Lung (tissue), 12 donors: ENCODE results near the gene PARD3. TPM values are rescaled to one million over a fixed set of nuclear protein-coding genes. Genes with fewer than 3 reads are reported as not detected.

ENCODE experiments used
- ATAC-seq: fragments of 200-7000 bp; cut with Tn5 transposase; one replicate; pipeline ENCODE4 v1.9.1; 2020; ENCODE audit warnings: moderate number of reproducible peaks; ENCODE audit not compliant: insufficient read depth, low FRiP score
- DNase-seq, 3 donors: peaks; one replicate each; pipeline ENCODE4 v3.0.0-alpha.2; 2013 to 2017
- H3K27ac ChIP-seq, 2 donors: one replicate each; pipeline ENCODE4 v1.5.1; 2013; ENCODE audit warnings: mild to moderate bottlenecking in 2 of 2, moderate library complexity in 2 of 2, control low read depth in 1 of 2, inconsistent platforms in 1 of 2, low read depth in 1 of 2, low read length in 1 of 2
- H3K27me3 ChIP-seq, 3 donors: one replicate each; pipeline ENCODE4 v1.5.1; 2013; ENCODE audit warnings: low read length in 2 of 3; ENCODE audit not compliant: control insufficient read depth in 3 of 3, insufficient read depth in 3 of 3
- H3K36me3 ChIP-seq, 4 donors: one replicate each; pipeline ENCODE4 v1.5.1; 2013; ENCODE audit warnings: low read length in 4 of 4, mild to moderate bottlenecking in 1 of 4, moderate library complexity in 1 of 4; ENCODE audit not compliant: control insufficient read depth in 4 of 4, insufficient read depth in 4 of 4
- H3K4me1 ChIP-seq, 5 donors: one replicate each; pipeline ENCODE4 v1.5.1; 2013; ENCODE audit warnings: low read length in 5 of 5, mild to moderate bottlenecking in 2 of 5, moderate library complexity in 1 of 5; ENCODE audit not compliant: control insufficient read depth in 5 of 5, insufficient read depth in 5 of 5
- H3K4me3 ChIP-seq: one replicate; pipeline ENCODE4 v1.5.1; 2013; ENCODE audit warnings: mild to moderate bottlenecking, control low read depth, moderate library complexity
- H3K9ac ChIP-seq, 2 donors: one replicate each; pipeline ENCODE4 v1.5.1; 2013; ENCODE audit warnings: low read length in 2 of 2, control low read depth in 1 of 2; ENCODE audit not compliant: insufficient read depth in 1 of 2
- H3K9me3 ChIP-seq, 4 donors: one replicate each; pipeline ENCODE4 v1.5.1; 2013; ENCODE audit warnings: low read length in 3 of 4, mild to moderate bottlenecking in 1 of 4, moderate library complexity in 1 of 4; ENCODE audit not compliant: control insufficient read depth in 4 of 4, insufficient read depth in 3 of 4
- CTCF ChIP-seq: IDR thresholded peaks from 2 replicates; pipeline ENCODE4 v1.5.1; 2012; ENCODE audit warnings: mild to moderate bottlenecking; ENCODE audit errors: control extremely low read depth, extremely low read depth
- WGBS, 2 donors: extraction: QIAGEN DNeasy Blood & Tissue Kit; methylation state at CpG; one replicate each; pipeline ENCODE4 v1.1.7; 2013; 5-methylcytosine and 5-hydroxymethylcytosine counted together
- polyA plus RNA-seq, 2 donors: library from polyadenylated mRNA; stranded (reverse); fragments of 200-250 nt; gene quantifications; one replicate each; pipeline ENCODE4 v1.2.1, GENCODE V29; 2013
- total RNA-seq, 2 donors: library from RNA; depleted of rRNA in 1 of 2; stranded (reverse); fragments of >200 nt in 1 of 2; gene quantifications; one replicate each; pipeline ENCODE4 v1.2.1, GENCODE V29; 2014 to 2021
- donor health status: control.
- donor health status: control.
- donor health status: Bipolar disorder and iron deficiency.
- donor health status: healthy.
- donor health status: DM: yes; HTN: yes; CAD: no.

Gene PARD3
- total and polyA plus RNA-seq, 4 donors: 10.3 to 69.2 (median 27.6) TPM

- no peak for DNase-seq
- Histone ChIP-seq H3K9ac (no peak overlapping the region), H3K27me3 (no peaks in the 10 kb centered on the region), H3K4me3 (no peak overlapping the region), H3K4me1 (peaks cover 0 to 18% (median 11%) of the 10 kb centered on the region in 5 donors), H3K36me3 (no peaks in the 10 kb centered on the region), H3K9me3 (no peaks in the 10 kb centered on the region), H3K27ac (no peak overlapping the region)
- no peak for ATAC-seq
- WGBS, 2 donors: 89 to 94% methylated on average over 18 of the region's 18 CpGs
- no peak for TF ChIP-seq CTCF
These were observed 173.8 kb downstream of the PARD3 start for GRCh38 chr10:34641147-34641912.

GRCh38 chr10:34638406-34639054 is 176.6 kb downstream of the PARD3 start:
- Histone ChIP-seq H3K4me1 (peaks cover 0 to 18% (median 11%) of the 10 kb centered on the region in 5 donors), H3K4me3 (no peak overlapping the region), H3K9ac (no peak overlapping the region), H3K27me3 (no peaks in the 10 kb centered on the region), H3K9me3 (no peaks in the 10 kb centered on the region), H3K36me3 (no peaks in the 10 kb centered on the region), H3K27ac (no peak overlapping the region)
- ATAC-seq: peak; percentile 74
- WGBS, 2 donors: 26 to 28% methylated on average over 4 of the region's 4 CpGs
- peak; percentile 90 to 94 (median 92) for DNase-seq
- peak; percentile 78 for TF ChIP-seq CTCF

GRCh38 chr10:34637418-34637911 is 177.6 kb downstream of the PARD3 start:
- peak; percentile 64 for ATAC-seq
- no peaks in the 10 kb centered on the region for H3K27me3 ChIP-seq

More at GRCh38 chr10:34637418-34637911, 177.6 kb downstream of the PARD3 start:
- Histone ChIP-seq H3K27ac (no peak overlapping the region), H3K9me3 (no peaks in the 10 kb centered on the region), H3K4me1 (peaks cover 0 to 18% (median 11%) of the 10 kb centered on the region in 5 donors), H3K9ac (no peak overlapping the region), H3K36me3 (no peaks in the 10 kb centered on the region), H3K4me3 (no peak overlapping the region)
- peak; percentile 78 for TF ChIP-seq CTCF
- peak; percentile 70 to 74 (median 74) for DNase-seq
- WGBS, 2 donors: 27% methylated on average over 9 of the region's 9 CpGs
